ENCODE data around the gene CYP17A1.
"Not testable (repeated sequence)": the region's sequence is repeated elsewhere in the genome, so short reads cannot be mapped to it uniquely, and the experiment has no call there.

Gene CYP17A1

GRCh38 chr10:102841827-102842345 is 4.7 kb upstream of the CYP17A1 start:
- no peak overlapping the region for H3K27ac Mint-ChIP-seq
- peaks cover 62% of the 10 kb centered on the region for H3K9me3 Mint-ChIP-seq
- no peak for DNase-seq
- H3K4me1 Mint-ChIP-seq, result no peaks in the 10 kb centered on the region
- no peak overlapping the region for H3K4me3 Mint-ChIP-seq
- peaks cover 36% of the 10 kb centered on the region for H3K27me3 Mint-ChIP-seq (ENCODE audit: low read depth, poor library complexity)
- TF ChIP-seq CTCF (IDR thresholded peaks at IDR 0.05), result no peak
- H3K36me3 Mint-ChIP-seq (ENCODE audit: low read depth), result no peaks in the 10 kb centered on the region

GRCh38 chr10:102838276-102838927 is 1.2 kb upstream of the CYP17A1 start:
- Mint-ChIP-seq H3K9me3 (peaks cover 39% of the 10 kb centered on the region), H3K27me3 (ENCODE audit: low read depth, poor library complexity) (peaks cover 39% of the 10 kb centered on the region)
- H3K36me3 Mint-ChIP-seq (ENCODE audit: low read depth); DNase-seq; H3K4me1 Mint-ChIP-seq; H3K4me3 Mint-ChIP-seq; H3K27ac Mint-ChIP-seq: not testable (repeated sequence)

- H3K36me3 Mint-ChIP-seq (ENCODE audit: low read depth), result no peaks in the 10 kb centered on the region
- H3K27ac Mint-ChIP-seq, result no peak overlapping the region
- no peak overlapping the region for H3K4me3 Mint-ChIP-seq
- peak; percentile 87 for DNase-seq
- peak; percentile 81 for TF ChIP-seq CTCF (IDR thresholded peaks at IDR 0.05)
- peaks cover 30% of the 10 kb centered on the region for H3K9me3 Mint-ChIP-seq
- peaks cover 17% of the 10 kb centered on the region for H3K27me3 Mint-ChIP-seq (ENCODE audit: low read depth, poor library complexity)
- H3K4me1 Mint-ChIP-seq, result no peaks in the 10 kb centered on the region
These were observed 2.2 kb downstream of the CYP17A1 start for GRCh38 chr10:102835007-102835482.

DNA sequence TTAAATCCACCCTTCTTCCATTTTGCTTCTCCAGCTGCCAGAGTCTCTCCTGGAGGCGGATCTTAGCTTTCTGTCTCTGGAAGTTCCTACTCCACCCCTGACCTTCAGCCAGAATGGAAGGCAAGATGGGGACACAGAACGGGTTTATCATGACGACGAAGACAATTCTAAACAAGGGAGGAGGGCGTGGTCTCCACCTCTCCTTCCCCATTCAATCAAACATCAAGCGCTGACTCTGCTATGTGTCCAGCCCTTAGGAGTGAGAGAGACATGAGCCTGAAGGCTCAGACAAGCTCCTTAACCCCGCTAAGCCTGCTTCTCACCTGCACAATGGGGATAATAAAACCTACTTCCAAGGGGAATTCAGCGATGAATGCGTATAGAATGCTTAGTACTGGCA is 3.1 kb downstream of the CYP17A1 start:
- peaks cover 22% of the 10 kb centered on the region for H3K9me3 Mint-ChIP-seq
- no peak for DNase-seq
- H3K27me3 Mint-ChIP-seq (ENCODE audit: low read depth, poor library complexity), result peaks cover 16% of the 10 kb centered on the region
- no peaks in the 10 kb centered on the region for H3K36me3 Mint-ChIP-seq (ENCODE audit: low read depth)
- no peak overlapping the region for H3K27ac Mint-ChIP-seq
- TF ChIP-seq CTCF (IDR thresholded peaks at IDR 0.05), result no peak
- H3K4me1 Mint-ChIP-seq, result peaks cover 2% of the 10 kb centered on the region
- H3K4me3 Mint-ChIP-seq, result no peak overlapping the region

- Mint-ChIP-seq H3K4me3 (no peak overlapping the region), H3K36me3 (ENCODE audit: low read depth) (no peaks in the 10 kb centered on the region), H3K4me1 (peaks cover 4% of the 10 kb centered on the region), H3K27ac (no peak overlapping the region), H3K27me3 (ENCODE audit: low read depth, poor library complexity) (peaks cover 16% of the 10 kb centered on the region), H3K9me3 (peaks cover 10% of the 10 kb centered on the region)
- no peak for DNase-seq
- no peak for TF ChIP-seq CTCF (IDR thresholded peaks at IDR 0.05)
These were observed 4.2 kb downstream of the CYP17A1 start for GRCh38 chr10:102832987-102833386.

- peaks cover 3% of the 10 kb centered on the region for H3K9me3 Mint-ChIP-seq
- H3K27me3 Mint-ChIP-seq (ENCODE audit: low read depth, poor library complexity), result peaks cover 9% of the 10 kb centered on the region
- no peak for DNase-seq
- no peak for TF ChIP-seq CTCF (IDR thresholded peaks at IDR 0.05)
- H3K4me3 Mint-ChIP-seq, result no peak overlapping the region
- no peak overlapping the region for H3K27ac Mint-ChIP-seq
- H3K36me3 Mint-ChIP-seq (ENCODE audit: low read depth), result no peaks in the 10 kb centered on the region
- peaks cover 8% of the 10 kb centered on the region for H3K4me1 Mint-ChIP-seq
These were observed 5.0 kb downstream of the CYP17A1 start for GRCh38 chr10:102832248-102832647.
